Endothelial cell of umbilical vein (primary cell): Measurements from ENCODE around the gene DHRS7B. TPM values are rescaled to one million over a fixed set of nuclear protein-coding genes. Genes with fewer than 3 reads are reported as not detected.

Experiments
- BruUV-seq: library from RNA; stranded (reverse); fragments of 400-500 nt; replicated peaks from 2 replicates; lab custom pipeline; 2021; lab: Mats Ljungman, UMichigan
- CTCF ChIA-PET: fragments of 300-600, 350-600 bp; sonication (Branson Sonifier 250); formaldehyde crosslinking; loops from one replicate; lab custom pipeline; 2021; ENCODE audit warnings: antibody characterized with exemption, inconsistent platforms; lab: Charles Lee
- POLR2A ChIA-PET: fragments of 300-600, 350-600 bp; sonication (Branson Sonifier 250); formaldehyde crosslinking; loops from one replicate; lab custom pipeline; 2021; ENCODE audit warnings: antibody characterized with exemption, inconsistent platforms; lab: Charles Lee
- DNase-seq: peaks from one replicate; pipeline ENCODE4 v3.0.0-alpha.2; 2011; ENCODE audit warnings: low read depth, low spot score
- FAIRE-seq: peaks from 2 replicates; lab custom pipeline; 2011; peaks lifted over from hg19 to GRCh38; lab: Jason Lieb, UNC
- H2AFZ ChIP-seq: 2 replicates; pipeline ENCODE4 v1.6.0; 2012; ENCODE audit warnings: low read depth, low read length, control low read depth, inconsistent platforms
- H3K27ac ChIP-seq: 2 replicates; pipeline ENCODE4 v1.5.1; 2011; ENCODE audit warnings: low read depth, mild to moderate bottlenecking, control low read depth, low read length, moderate library complexity; ENCODE audit not compliant: insufficient read depth
- H3K27me3 ChIP-seq, 2 experiments: 2 replicates each; pipeline versions ENCODE4 v1.6.0 to v1.6.1; 2011; ENCODE audit warnings: low read length in 2 of 2, mixed read lengths in 1 of 2; ENCODE audit not compliant: control insufficient read depth in 2 of 2, insufficient read depth in 2 of 2
- H3K36me3 ChIP-seq, 2 experiments: 2 replicates in 1 of 2; 3 replicates in 1 of 2; pipeline ENCODE4 v1.5.1; 2011; ENCODE audit warnings: low read length in 2 of 2, mild to moderate bottlenecking in 1 of 2, moderate library complexity in 1 of 2; ENCODE audit not compliant: control insufficient read depth in 2 of 2, insufficient read depth in 2 of 2; ENCODE audit errors: extremely low read depth in 1 of 2
- H3K4me1 ChIP-seq: 3 replicates; pipeline ENCODE4 v1.5.1; 2011; ENCODE audit warnings: mild to moderate bottlenecking, low read length; ENCODE audit not compliant: control insufficient read depth, insufficient read depth; ENCODE audit errors: extremely low read depth
- H3K4me2 ChIP-seq: 2 replicates; pipeline ENCODE4 v1.6.1; 2011; ENCODE audit warnings: low read length, control low read depth, mixed read lengths; ENCODE audit not compliant: insufficient read depth
- H3K4me3 ChIP-seq, 3 experiments: fragments of 200-600 bp in 1 of 3; sonication (generic), shearing (Covaris generic) in 1 of 3; replicated peaks in 1 of 3; 2 replicates each; pipeline ENCODE4 v1.5.1; 2011 to 2016; ENCODE audit warnings: control low read depth in 3 of 3, low read length in 3 of 3, mild to moderate bottlenecking in 2 of 3, inconsistent platforms in 1 of 3, low read depth in 1 of 3, moderate library complexity in 1 of 3; ENCODE audit not compliant: insufficient read depth in 1 of 3
- H3K79me2 ChIP-seq: 2 replicates; pipeline ENCODE4 v1.6.0; 2012; ENCODE audit warnings: low read length, inconsistent platforms; ENCODE audit not compliant: control insufficient read depth, insufficient read depth
- H3K9ac ChIP-seq: replicated peaks from 2 replicates; pipeline ENCODE3; 2011; ENCODE audit warnings: low read length, control low read depth; ENCODE audit not compliant: insufficient read depth; ENCODE audit errors: extremely low read depth
- H3K9me1 ChIP-seq: replicated peaks from 3 replicates; pipeline ENCODE4 v1.6.0; 2011; ENCODE audit warnings: mild to moderate bottlenecking, low read length; ENCODE audit not compliant: control insufficient read depth, insufficient read depth; ENCODE audit errors: extremely low read depth
- H3K9me3 ChIP-seq: replicated peaks from 2 replicates; pipeline ENCODE4 v1.5.1; 2012; ENCODE audit warnings: low read length, inconsistent platforms; ENCODE audit not compliant: control insufficient read depth, insufficient read depth
- H4K20me1 ChIP-seq: replicated peaks from 2 replicates; pipeline ENCODE3; 2011; ENCODE audit warnings: mild to moderate bottlenecking, low read length; ENCODE audit not compliant: control insufficient read depth, insufficient read depth; ENCODE audit errors: extremely low read depth
- CTCF ChIP-seq, 2 donors: IDR thresholded peaks; 1 replicate in 1 of 2; 2 replicates in 1 of 2; pipeline ENCODE4 v1.5.1; 2011; ENCODE audit warnings: low read length in 2 of 2, mild to moderate bottlenecking in 2 of 2, moderate library complexity in 2 of 2, control low read depth in 1 of 2, inconsistent platforms in 1 of 2, low read depth in 1 of 2; ENCODE audit not compliant: insufficient read depth in 1 of 2; ENCODE audit errors: extremely low read depth in 1 of 2
- EZH2 ChIP-seq: IDR thresholded peaks from 2 replicates; pipeline ENCODE4 v1.6.1; 2012; ENCODE audit warnings: borderline replicate concordance, low read depth, mild to moderate bottlenecking, moderate library complexity, low read length, inconsistent platforms; ENCODE audit not compliant: severe bottlenecking
- FOS ChIP-seq: IDR thresholded peaks from 2 replicates; pipeline ENCODE4 v1.6.1; 2011; ENCODE audit warnings: mild to moderate bottlenecking, low read length, moderate library complexity, borderline replicate concordance; ENCODE audit not compliant: insufficient read depth
- GATA2 ChIP-seq: IDR thresholded peaks from 2 replicates; pipeline ENCODE4 v1.7.0; 2011; ENCODE audit warnings: low read depth, mild to moderate bottlenecking, moderate library complexity, mixed read lengths, low read length; ENCODE audit not compliant: insufficient read length, insufficient read depth
- JUN ChIP-seq: IDR thresholded peaks from 2 replicates; pipeline ENCODE4 v1.6.1; 2011; ENCODE audit warnings: borderline replicate concordance, low read depth; ENCODE audit not compliant: insufficient read length, insufficient read depth
- MAX ChIP-seq: IDR thresholded peaks from 2 replicates; pipeline ENCODE4 v1.6.1; 2011; ENCODE audit not compliant: insufficient read depth, insufficient read length
- MYC ChIP-seq: IDR thresholded peaks from one replicate; pipeline ENCODE4 v1.6.1; 2011; ENCODE audit warnings: mild to moderate bottlenecking, low read depth, low read length
- POLR2A ChIP-seq: IDR thresholded peaks from 2 replicates; pipeline ENCODE4 v1.6.1; 2012; ENCODE audit warnings: low read depth, mild to moderate bottlenecking, control low read depth, low read length
- POLR2AphosphoS5 ChIP-seq: IDR thresholded peaks from 2 replicates; pipeline ENCODE4 v1.6.1; 2012; ENCODE audit warnings: low read depth, mild to moderate bottlenecking, control low read depth, low read length, moderate library complexity; ENCODE audit not compliant: insufficient read depth
- dilution Hi-C: fragments of 300-500 bp; cut with MboI; formaldehyde crosslinking; loops from one replicate; pipeline ENCODE4 v1.15.0; 2019; ENCODE audit warnings: low sequenced_read_pairs; ENCODE audit not compliant: extremely low pct_ligation_motif_present
- intact Hi-C: fragments of 100-400 bp; cut with micrococcal nuclease; formaldehyde crosslinking; loops from one replicate; pipeline ENCODE4 v1.10.0; 2022
- polyA plus RNA-seq, 4 experiments: library from polyadenylated mRNA; depleted of rRNA in 3 of 4; stranded (reverse) in 3 of 4; unstranded in 1 of 4; fragments of >200 nt; gene quantifications; 2 replicates each; pipeline versions ENCODE4 v1.2.1 to v1.2.3, GENCODE V29; 2011 to 2012; ENCODE audit warnings: missing spikeins in 1 of 4
- total RNA-seq: library from RNA; stranded (reverse); gene quantifications from 2 replicates; pipeline ENCODE4 v1.2.3, GENCODE V29; 2021

DHRS7B gene
- total and polyA plus RNA-seq, 2 donors (not counting 3 experiments of a cell fraction or from before 2014, with no cell fraction given), result 14.0 to 28.1 TPM

GRCh38 chr17:21160401-21160800 lies 33.6 kb downstream of the DHRS7B start:
- ChIA-PET CTCF (no interaction called here), POLR2A (no interaction called here)
- DNase-seq (no peak), FAIRE-seq (no peak)
- no peak overlapping the region for H2AFZ ChIP-seq
- dilution Hi-C loops (no loop called here), intact Hi-C loops (loop anchor here (10.0 kb wide), 1 partner anchor 54 kb away; the partner anchor contains the start of gene TMEM11)
- H4K20me1 ChIP-seq, result no peaks in the 10 kb centered on the region
- H3K79me2 ChIP-seq, result no peaks in the 10 kb centered on the region
- H3K36me3 ChIP-seq, result no peaks in the 10 kb centered on the region
- H3K9me3 ChIP-seq, result no peaks in the 10 kb centered on the region
- H3K27ac ChIP-seq, result no peak overlapping the region
- BruUV-seq, result no TSS peak
- TF ChIP-seq GATA2, result no peak
- TF ChIP-seq JUN, result no peak
- TF ChIP-seq EZH2, result no peak
- TF ChIP-seq MYC, result no peak
- no peak for TF ChIP-seq FOS
- no peak for TF ChIP-seq MAX
- no peak for TF ChIP-seq POLR2AphosphoS5
- TF ChIP-seq CTCF (IDR thresholded peaks at IDR 0.05; ENCODE audit: extremely low read depth in 1 of 2, insufficient read depth in 1 of 2, low read depth in 1 of 2, low read length in 2 of 2), result no peak
- no peak for TF ChIP-seq POLR2A
- no peak overlapping the region for H3K9ac ChIP-seq
- no peak overlapping the region for H3K4me3 ChIP-seq
- H3K4me2 ChIP-seq, result no peak overlapping the region
- no peaks in the 10 kb centered on the region for H3K9me1 ChIP-seq
- H3K27me3 ChIP-seq, result no peaks in the 10 kb centered on the region
- peaks cover 18% of the 10 kb centered on the region for H3K4me1 ChIP-seq
